NB4 (cell line): ENCODE data around the gene TLE3.
A peak's percentile ranks its signal among the peaks of the same experiment; 100 is the strongest.

Source experiments
- DNase-seq: peaks from one replicate; pipeline ENCODE4 v3.0.0; 2010; ENCODE audit warnings: low read depth
- H3K4me3 ChIP-seq: one replicate; pipeline ENCODE4 v1.5.1; 2011; ENCODE audit warnings: mild to moderate bottlenecking, low read depth, low read length, moderate library complexity
- MYC ChIP-seq: IDR thresholded peaks from 2 replicates; pipeline ENCODE4 v1.6.1; 2011; ENCODE audit warnings: low read depth, low read length
- POLR2A ChIP-seq: IDR thresholded peaks from 2 replicates; pipeline ENCODE4 v1.6.1; 2011; ENCODE audit warnings: mild to moderate bottlenecking; ENCODE audit not compliant: insufficient read length; ENCODE audit errors: extremely low read depth
- TF ChIP-seq, protein P1 (sequence below): IDR thresholded peaks from one replicate; pipeline ENCODE4 v1.5.1; 2012; ENCODE audit warnings: low read depth, low read length
- TF ChIP-seq, protein P2 (sequence below): IDR thresholded peaks from 2 replicates; pipeline ENCODE4 v1.6.1; 2011; ENCODE audit warnings: low read depth, low read length

Gene TLE3

GRCh38 chr15:70038730-70039392 lies 58.9 kb downstream of the TLE3 start:
- no peak for DNase-seq
- no peak overlapping the region for H3K4me3 ChIP-seq
- no peak for TF ChIP-seq POLR2A
- TF ChIP-seq, protein P1, sequence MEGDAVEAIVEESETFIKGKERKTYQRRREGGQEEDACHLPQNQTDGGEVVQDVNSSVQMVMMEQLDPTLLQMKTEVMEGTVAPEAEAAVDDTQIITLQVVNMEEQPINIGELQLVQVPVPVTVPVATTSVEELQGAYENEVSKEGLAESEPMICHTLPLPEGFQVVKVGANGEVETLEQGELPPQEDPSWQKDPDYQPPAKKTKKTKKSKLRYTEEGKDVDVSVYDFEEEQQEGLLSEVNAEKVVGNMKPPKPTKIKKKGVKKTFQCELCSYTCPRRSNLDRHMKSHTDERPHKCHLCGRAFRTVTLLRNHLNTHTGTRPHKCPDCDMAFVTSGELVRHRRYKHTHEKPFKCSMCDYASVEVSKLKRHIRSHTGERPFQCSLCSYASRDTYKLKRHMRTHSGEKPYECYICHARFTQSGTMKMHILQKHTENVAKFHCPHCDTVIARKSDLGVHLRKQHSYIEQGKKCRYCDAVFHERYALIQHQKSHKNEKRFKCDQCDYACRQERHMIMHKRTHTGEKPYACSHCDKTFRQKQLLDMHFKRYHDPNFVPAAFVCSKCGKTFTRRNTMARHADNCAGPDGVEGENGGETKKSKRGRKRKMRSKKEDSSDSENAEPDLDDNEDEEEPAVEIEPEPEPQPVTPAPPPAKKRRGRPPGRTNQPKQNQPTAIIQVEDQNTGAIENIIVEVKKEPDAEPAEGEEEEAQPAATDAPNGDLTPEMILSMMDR: no peak
- TF ChIP-seq, protein P2, sequence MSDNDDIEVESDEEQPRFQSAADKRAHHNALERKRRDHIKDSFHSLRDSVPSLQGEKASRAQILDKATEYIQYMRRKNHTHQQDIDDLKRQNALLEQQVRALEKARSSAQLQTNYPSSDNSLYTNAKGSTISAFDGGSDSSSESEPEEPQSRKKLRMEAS: no peak
- no peak for TF ChIP-seq MYC

GRCh38 chr15:70037292-70037640 lies 60.5 kb downstream of the TLE3 start:
- H3K4me3 ChIP-seq: no peak overlapping the region
- TF ChIP-seq MYC (no peak), POLR2A (no peak)
- TF ChIP-seq, protein P2: no peak
- TF ChIP-seq, protein P1: no peak
- DNase-seq: no peak

DNA sequence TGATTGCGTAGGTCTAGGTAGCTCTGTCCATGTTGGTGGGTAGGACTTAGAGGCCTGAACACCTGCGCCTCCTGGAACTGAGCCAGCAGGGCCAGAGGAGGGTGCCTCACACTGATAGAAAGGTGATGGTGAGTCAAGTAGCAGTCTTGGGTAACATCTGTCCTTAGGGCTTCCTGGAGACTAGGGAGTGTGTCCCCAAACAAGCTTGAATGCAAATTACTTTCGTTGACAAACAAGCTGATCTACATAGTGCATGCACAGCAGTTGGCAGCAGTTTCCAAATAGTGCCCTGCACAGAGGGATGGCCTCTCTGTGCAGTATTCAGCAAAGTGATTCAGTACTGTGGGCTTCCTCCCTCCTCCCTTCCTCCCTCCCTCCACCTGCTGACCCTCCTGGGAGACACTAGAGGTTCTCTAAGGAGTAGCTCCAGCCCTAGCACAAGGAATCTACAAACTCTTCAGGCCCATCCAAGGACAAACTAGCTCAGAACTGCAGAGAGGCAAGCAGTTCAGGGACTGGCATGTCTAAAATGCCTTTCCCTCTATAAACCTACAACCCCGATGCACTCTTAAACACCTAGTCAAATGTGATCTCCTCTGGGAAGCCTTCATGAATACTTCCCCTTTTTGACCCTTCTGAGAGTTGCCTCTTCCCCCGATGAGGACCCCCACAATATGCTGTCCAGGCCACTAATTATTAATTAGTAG lies 61.0 kb downstream of the TLE3 start:
- DNase-seq: peak; percentile 29
- TF ChIP-seq, protein P2: no peak
- TF ChIP-seq MYC (no peak), POLR2A (no peak)
- TF ChIP-seq, protein P1: no peak
- H3K4me3 ChIP-seq: no peak overlapping the region

DNA sequence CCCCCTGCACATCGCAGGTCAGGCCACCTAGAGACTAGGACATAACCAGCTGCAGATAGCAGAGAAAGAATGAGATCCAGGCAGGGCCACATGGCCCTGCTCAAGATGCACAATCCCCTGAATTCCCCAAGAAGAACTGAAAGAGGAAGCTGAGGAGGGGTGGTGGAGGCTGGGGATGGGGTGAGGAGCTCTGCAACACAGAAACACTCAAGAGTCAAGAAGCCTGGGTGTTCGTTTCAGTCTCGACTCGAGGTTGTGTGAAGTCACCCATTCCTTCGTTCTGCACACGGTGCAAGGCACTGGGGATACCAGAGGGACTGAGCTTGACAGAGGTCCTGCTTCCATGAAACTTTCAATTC lies 62.0 kb downstream of the TLE3 start:
- no peak overlapping the region for H3K4me3 ChIP-seq
- TF ChIP-seq, protein P2: no peak
- TF ChIP-seq POLR2A (no peak), MYC (no peak)
- TF ChIP-seq, protein P1: no peak
- peak; percentile 63 for DNase-seq

GRCh38 chr15:70035051-70035718 lies 62.5 kb downstream of the TLE3 start:
- TF ChIP-seq POLR2A (no peak), MYC (no peak)
- TF ChIP-seq, protein P1: no peak
- TF ChIP-seq, protein P2: no peak
- DNase-seq: no peak
- H3K4me3 ChIP-seq: no peak overlapping the region
